GM12801 (cell line): Measurements from ENCODE around the gene PRR23B.

Source experiments
- CTCF ChIP-seq: IDR thresholded peaks from one replicate; pipeline ENCODE4 v1.5.1; 2011; ENCODE audit warnings: control low read depth; ENCODE audit not compliant: insufficient read length; ENCODE audit errors: extremely low read depth

PRR23B gene

DNA sequence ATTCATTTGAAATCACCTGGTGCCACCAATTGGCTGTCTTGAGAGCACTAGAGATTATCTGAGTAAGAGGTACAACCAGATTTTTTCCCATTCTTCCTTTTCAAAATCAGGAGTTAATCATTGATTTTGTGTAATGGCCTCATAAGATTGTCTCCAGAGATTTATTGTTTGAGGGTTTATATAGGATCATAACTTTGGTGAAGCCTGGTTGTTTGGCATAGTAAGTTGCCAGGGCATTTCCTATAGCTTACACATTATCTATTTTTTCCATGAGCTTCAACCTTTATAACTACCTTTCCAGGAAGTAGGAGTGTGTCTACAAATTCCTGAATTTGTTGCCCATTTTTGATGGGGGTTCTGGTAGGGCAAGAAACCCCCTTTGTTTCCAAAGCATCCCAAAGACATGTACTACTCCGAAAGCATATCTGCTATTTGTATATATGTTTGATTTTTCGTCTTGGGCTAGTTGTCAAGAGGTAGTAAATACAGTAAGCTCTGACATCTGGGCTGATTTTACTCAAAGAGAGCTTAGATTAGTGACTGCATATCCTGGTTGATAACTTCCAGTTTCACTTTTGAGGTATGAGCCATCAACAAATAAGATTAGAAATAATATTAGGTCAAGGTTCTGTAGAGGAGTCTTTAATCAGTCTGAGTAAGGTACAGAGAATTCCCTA, 11.7 kb upstream of the PRR23B start:
- no peak for TF ChIP-seq CTCF

GRCh38 chr3:139024968-139025367, 4.2 kb upstream of the PRR23B start:
- no peak for TF ChIP-seq CTCF

DNA sequence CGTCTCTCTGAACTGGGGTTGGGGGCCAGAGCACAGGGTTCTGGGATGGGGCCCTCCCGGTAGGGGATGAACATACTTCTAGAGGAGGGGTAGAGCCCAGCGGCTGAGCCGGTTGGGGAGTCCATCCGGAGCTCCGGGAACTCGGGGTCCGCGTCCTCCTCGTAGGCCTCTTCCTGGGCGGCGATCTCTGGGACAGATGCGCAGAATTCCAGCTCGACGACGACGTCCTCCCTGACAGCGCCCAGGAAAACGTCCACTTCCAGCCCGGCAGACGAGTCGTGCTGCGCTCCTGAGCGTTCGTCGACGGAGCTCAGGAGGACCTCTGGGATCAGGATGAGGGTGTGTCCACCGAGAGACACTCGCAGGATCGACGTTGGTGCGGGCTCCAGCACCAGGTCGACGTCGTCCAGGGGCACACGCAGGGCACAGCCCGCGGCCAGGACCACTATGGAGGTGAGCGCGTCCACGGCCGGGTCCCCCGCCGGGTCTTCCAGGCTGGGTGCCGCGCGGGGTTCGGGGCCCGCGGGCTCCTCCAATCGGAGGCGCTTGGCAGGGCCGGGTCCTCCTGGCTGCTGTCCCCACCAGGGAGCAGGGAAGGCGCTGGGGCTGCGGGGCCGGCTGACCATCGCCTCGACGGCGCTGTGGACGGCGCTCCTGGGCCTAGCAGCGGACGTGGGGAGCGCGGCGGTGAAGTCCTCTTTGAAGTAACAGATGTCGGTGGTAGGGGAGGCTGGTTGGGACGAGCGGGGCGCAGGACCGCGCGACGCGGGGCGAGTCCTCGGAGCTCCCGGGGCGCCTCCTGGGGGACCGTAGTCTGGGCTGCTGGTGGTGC, 474 bp downstream of the PRR23B start:
- no peak for TF ChIP-seq CTCF

- TF ChIP-seq CTCF: no peak
These were observed 4.2 kb downstream of the PRR23B start for GRCh38 chr3:139016430-139017048.

DNA sequence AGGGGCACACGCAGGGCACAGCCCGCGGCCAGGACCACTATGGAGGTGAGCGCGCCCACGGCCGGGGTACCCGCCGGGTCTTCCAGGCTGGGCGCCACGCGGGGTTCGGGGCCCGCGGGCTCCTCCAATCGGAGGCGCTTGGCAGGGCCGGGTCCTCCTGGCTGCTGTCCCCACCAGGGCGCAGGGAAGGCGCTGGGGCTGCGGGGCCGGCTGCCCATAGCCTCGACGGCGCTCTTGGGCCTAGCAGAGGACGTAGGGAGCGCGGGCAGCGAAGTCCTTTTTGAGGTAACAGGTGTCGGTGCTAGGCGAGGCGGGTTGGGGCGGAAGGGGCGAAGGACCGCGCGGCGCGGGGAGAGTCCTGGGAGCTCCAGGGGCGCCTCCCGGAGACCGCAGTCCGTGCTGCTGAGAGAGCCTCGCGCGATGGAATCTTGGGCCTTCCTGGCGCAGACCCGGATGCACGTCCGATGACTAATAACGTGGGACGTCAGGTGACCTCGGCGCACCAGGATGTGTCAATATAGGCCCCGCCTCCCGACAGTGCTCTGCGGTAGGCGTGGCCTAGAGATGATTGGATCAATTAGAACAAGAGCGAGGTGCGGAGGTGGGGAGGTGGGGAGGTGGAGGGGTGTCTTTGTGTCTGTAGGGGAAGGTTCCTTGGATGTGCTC, 14.5 kb downstream of the PRR23B start, which contains the start of gene PRR23A:
Gene PRR23A, minus strand, starts transcription at position 218 of the 666 bp plus-strand sequence. Its CDS starts 0 bp downstream, at position 218.
- TF ChIP-seq CTCF: no peak

DNA sequence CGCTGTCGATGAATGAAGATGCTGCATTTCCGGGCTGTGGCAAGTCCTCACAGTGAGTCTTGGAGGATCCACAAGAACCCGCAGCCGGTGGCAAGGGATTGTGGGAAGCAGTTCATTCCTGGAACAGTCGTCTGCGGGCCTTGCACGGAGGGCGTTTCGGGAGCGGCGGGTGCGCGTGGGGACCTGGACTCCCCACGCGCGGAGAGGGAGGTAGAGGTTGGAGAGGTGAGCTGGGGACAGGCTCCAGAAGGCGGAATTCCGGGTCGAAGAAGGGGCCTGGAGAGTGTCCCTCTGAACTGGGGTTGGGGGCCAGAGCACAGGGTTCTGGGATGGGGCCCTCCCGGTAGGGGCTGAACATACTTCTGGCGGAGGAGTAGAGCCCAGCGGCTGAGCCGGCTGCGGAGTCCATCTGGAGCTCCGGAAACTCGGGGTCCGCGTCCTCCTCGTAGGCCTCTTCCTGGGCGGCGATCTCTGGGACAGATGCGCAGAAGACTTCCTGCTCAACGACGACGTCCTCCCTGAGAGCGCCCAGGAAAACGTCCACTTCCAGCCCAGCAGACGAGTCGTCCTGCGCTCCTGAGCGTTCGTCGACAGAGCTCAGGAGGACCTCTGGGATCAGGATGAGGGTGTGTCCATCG, 15.3 kb downstream of the PRR23B start:
- TF ChIP-seq CTCF: no peak
